SK-N-SH (cell line): ENCODE results near the gene PTK7.

Experiments used
- EP300 ChIP-seq, 2 experiments: IDR thresholded peaks; 2 replicates each; pipeline versions ENCODE4 v1.4.0 to v1.6.1; 2012; ENCODE audit warnings: borderline replicate concordance in 1 of 2, low read depth in 1 of 2, low read length in 1 of 2
- EZH2phosphoT487 ChIP-seq: fragments of 200-600 bp; sonication (generic); IDR thresholded peaks from 2 replicates; pipeline ENCODE4 v1.6.1; 2017; ENCODE audit warnings: low read depth, mixed run types, mild to moderate bottlenecking, antibody characterized with exemption, moderate library complexity, borderline replicate concordance
- MXI1 ChIP-seq: IDR thresholded peaks from 2 replicates; pipeline ENCODE4 v1.6.1; 2012; ENCODE audit warnings: mild to moderate bottlenecking, low read depth, low read length, improper control_type of control experiment
- NRF1 ChIP-seq: IDR thresholded peaks from 2 replicates; pipeline ENCODE4 v1.6.1; 2012; ENCODE audit warnings: low read depth, mild to moderate bottlenecking, low read length
- POLR2AphosphoS5 ChIP-seq: IDR thresholded peaks from 2 replicates; pipeline ENCODE4 v1.6.1; 2012; ENCODE audit warnings: low read depth, low read length
- SIN3A ChIP-seq: IDR thresholded peaks from 2 replicates; pipeline ENCODE4 v1.6.1; 2012; ENCODE audit warnings: low read depth, mild to moderate bottlenecking, low read length, moderate library complexity, borderline replicate concordance
- SMC3 ChIP-seq: IDR thresholded peaks from 2 replicates; pipeline ENCODE4 v1.6.1; 2012; ENCODE audit warnings: low read depth, low read length, improper control_type of control experiment
- TF ChIP-seq, protein P1 (sequence below): fragments of 200-600 bp; sonication (generic); IDR thresholded peaks from 2 replicates; pipeline ENCODE4 v1.6.1; 2017; ENCODE audit warnings: antibody characterized with exemption, mild to moderate bottlenecking, moderate library complexity
- TF ChIP-seq, protein P2 (sequence below): IDR thresholded peaks from 2 replicates; pipeline ENCODE4 v1.6.1; 2012; ENCODE audit warnings: mild to moderate bottlenecking, low read depth, low read length, moderate library complexity
- TF ChIP-seq, protein P3 (sequence below): IDR thresholded peaks from 2 replicates; pipeline ENCODE4 v1.4.0; 2012; ENCODE audit warnings: low read depth
- TF ChIP-seq, protein P4 (sequence below): fragments of 150-350 bp; IDR thresholded peaks from 2 replicates; pipeline ENCODE4 v1.6.1; 2016; ENCODE audit warnings: mild to moderate bottlenecking, low read depth, low read length

DNA sequence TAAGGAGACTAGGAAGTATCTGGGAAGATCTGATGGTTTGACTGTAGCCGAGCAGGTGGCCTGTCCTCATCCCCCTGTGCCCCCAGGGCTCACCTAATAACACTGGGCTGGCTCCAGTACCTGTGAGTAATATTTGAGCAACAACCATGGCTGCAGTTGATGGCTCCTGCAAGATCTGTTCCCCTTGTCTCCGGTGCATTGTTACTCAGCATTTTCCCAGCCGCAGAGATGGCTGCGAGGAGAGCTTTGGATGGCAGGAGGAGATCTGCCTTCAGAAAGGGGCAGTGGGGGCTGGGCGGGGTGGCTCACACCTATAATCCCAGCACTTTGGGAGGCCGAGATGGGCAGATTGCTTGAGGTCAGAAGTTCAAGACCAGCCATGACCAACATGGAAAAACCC is 39.3 kb downstream of the PTK7 start:
- TF ChIP-seq EZH2phosphoT487 (no peak), SMC3 (no peak), SIN3A (no peak), POLR2AphosphoS5 (no peak), MXI1 (no peak), EP300 (IDR thresholded peaks at IDR 0.05; ENCODE audit: borderline replicate concordance in 1 of 2, low read depth in 1 of 2, low read length in 1 of 2) (no peak), NRF1 (no peak)
- TF ChIP-seq, protein P1, sequence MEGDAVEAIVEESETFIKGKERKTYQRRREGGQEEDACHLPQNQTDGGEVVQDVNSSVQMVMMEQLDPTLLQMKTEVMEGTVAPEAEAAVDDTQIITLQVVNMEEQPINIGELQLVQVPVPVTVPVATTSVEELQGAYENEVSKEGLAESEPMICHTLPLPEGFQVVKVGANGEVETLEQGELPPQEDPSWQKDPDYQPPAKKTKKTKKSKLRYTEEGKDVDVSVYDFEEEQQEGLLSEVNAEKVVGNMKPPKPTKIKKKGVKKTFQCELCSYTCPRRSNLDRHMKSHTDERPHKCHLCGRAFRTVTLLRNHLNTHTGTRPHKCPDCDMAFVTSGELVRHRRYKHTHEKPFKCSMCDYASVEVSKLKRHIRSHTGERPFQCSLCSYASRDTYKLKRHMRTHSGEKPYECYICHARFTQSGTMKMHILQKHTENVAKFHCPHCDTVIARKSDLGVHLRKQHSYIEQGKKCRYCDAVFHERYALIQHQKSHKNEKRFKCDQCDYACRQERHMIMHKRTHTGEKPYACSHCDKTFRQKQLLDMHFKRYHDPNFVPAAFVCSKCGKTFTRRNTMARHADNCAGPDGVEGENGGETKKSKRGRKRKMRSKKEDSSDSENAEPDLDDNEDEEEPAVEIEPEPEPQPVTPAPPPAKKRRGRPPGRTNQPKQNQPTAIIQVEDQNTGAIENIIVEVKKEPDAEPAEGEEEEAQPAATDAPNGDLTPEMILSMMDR = no peak
- TF ChIP-seq, protein P2, sequence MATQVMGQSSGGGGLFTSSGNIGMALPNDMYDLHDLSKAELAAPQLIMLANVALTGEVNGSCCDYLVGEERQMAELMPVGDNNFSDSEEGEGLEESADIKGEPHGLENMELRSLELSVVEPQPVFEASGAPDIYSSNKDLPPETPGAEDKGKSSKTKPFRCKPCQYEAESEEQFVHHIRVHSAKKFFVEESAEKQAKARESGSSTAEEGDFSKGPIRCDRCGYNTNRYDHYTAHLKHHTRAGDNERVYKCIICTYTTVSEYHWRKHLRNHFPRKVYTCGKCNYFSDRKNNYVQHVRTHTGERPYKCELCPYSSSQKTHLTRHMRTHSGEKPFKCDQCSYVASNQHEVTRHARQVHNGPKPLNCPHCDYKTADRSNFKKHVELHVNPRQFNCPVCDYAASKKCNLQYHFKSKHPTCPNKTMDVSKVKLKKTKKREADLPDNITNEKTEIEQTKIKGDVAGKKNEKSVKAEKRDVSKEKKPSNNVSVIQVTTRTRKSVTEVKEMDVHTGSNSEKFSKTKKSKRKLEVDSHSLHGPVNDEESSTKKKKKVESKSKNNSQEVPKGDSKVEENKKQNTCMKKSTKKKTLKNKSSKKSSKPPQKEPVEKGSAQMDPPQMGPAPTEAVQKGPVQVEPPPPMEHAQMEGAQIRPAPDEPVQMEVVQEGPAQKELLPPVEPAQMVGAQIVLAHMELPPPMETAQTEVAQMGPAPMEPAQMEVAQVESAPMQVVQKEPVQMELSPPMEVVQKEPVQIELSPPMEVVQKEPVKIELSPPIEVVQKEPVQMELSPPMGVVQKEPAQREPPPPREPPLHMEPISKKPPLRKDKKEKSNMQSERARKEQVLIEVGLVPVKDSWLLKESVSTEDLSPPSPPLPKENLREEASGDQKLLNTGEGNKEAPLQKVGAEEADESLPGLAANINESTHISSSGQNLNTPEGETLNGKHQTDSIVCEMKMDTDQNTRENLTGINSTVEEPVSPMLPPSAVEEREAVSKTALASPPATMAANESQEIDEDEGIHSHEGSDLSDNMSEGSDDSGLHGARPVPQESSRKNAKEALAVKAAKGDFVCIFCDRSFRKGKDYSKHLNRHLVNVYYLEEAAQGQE = no peak
- TF ChIP-seq, protein P3, sequence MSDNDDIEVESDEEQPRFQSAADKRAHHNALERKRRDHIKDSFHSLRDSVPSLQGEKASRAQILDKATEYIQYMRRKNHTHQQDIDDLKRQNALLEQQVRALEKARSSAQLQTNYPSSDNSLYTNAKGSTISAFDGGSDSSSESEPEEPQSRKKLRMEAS = no peak
- TF ChIP-seq, protein P4, sequence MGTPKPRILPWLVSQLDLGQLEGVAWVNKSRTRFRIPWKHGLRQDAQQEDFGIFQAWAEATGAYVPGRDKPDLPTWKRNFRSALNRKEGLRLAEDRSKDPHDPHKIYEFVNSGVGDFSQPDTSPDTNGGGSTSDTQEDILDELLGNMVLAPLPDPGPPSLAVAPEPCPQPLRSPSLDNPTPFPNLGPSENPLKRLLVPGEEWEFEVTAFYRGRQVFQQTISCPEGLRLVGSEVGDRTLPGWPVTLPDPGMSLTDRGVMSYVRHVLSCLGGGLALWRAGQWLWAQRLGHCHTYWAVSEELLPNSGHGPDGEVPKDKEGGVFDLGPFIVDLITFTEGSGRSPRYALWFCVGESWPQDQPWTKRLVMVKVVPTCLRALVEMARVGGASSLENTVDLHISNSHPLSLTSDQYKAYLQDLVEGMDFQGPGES = no peak
